Subcutaneous adipose tissue (tissue), 4 donors: ENCODE measurements around the gene C9orf78. TPM values are rescaled to one million over a fixed set of nuclear protein-coding genes. Genes with fewer than 3 reads are reported as not detected.

ENCODE experiments used
- CTCF ChIP-seq: fragments of 450-650 bp; IDR thresholded peaks from one replicate; pipeline ENCODE4 v1.5.1; 2016; ENCODE audit warnings: low read depth, mild to moderate bottlenecking, control low read depth, antibody characterized with exemption, moderate library complexity
- total RNA-seq, 4 donors: library from RNA; depleted of rRNA; stranded (reverse); fragments of >200 nt; gene quantifications; one replicate each; pipeline ENCODE4 v1.1.0, GENCODE V29; 2016

The C9orf78 gene
- total RNA-seq, 4 donors from 2014 or later = 37.8 to 105 (median 50.9) TPM

GRCh38 chr9:129864991-129865647, 30.0 kb upstream of the C9orf78 start:
- TF ChIP-seq CTCF = no peak

- TF ChIP-seq CTCF = no peak
Measured at GRCh38 chr9:129863059-129863690, 28.1 kb upstream of the C9orf78 start.

DNA sequence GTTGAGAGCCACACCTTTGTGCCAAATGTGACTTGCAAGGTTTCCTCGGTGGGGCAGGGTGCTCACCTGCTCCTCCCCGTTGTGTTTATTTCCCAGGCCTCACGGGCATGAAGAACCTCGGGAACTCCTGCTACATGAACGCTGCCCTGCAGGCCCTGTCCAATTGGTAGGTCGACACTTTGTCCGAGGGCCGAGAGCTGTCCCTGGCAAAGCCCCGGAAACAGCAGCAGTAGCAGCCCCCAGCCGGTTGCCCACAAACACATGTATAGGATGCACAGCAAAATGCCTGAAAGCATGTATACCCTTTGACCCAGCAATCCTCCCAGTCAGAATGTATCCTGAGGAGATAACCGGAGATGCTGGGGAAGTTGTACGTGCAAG, 26.4 kb upstream of the C9orf78 start:
- TF ChIP-seq CTCF = no peak

DNA sequence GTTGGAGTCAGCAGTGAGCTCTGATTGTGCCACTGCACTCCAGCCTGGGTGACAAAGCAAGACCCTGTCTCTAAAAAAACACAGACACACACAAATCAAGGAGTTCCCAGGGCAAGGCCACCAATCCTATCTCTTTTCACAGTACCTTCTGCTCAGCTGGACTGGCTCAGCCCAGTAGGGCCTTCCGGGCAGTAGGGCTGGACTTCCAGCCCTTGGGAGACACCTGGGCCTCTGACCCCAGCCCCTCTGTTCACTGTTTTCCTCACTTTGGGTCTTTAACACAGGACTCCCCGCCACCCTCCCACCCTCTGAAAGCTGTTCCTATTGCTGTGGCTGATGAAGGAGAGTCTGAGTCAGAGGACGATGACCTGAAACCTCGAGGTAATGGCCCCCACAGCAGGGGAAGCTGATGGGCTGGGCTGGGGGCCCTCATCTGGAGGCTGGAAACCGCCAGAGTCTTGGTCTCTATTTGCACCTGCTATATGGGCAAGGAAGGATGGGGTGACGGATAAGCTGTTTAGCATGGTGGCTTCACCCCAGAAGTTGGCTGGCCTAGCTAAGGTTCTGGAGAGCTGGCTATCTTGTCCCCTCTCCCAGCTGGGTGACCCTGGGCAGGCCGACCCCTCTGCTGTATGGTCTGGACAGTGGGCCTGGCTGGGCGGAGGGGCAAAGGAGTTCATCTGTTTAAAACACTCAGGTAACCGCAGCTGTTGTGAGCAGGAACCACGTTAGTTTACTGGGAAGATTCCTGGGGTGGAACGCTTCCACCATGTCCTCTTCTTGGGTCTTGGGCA, 25.8 kb upstream of the C9orf78 start:
- TF ChIP-seq CTCF = no peak

- TF ChIP-seq CTCF = no peak
Measured at GRCh38 chr9:129858167-129858962, 23.3 kb upstream of the C9orf78 start.

GRCh38 chr9:129857207-129857606, 22.1 kb upstream of the C9orf78 start:
- no peak for TF ChIP-seq CTCF
